Ectodermal cell (in vitro differentiated cells): ENCODE data around the gene EXOSC2.

ENCODE experiments used
- H3K27ac ChIP-seq: 2 replicates; pipeline ENCODE4 v1.7.0; 2013; ENCODE audit warnings: mild to moderate bottlenecking, low read depth, low read length; ENCODE audit not compliant: insufficient read depth, poor library complexity, severe bottlenecking
- H3K27me3 ChIP-seq: 2 replicates; pipeline ENCODE4 v1.7.0; 2013; ENCODE audit warnings: mild to moderate bottlenecking, low read length; ENCODE audit not compliant: insufficient read depth, control insufficient read depth, poor library complexity, severe bottlenecking
- H3K36me3 ChIP-seq: one replicate; pipeline ENCODE4 v1.7.0; 2013; ENCODE audit warnings: low read length; ENCODE audit not compliant: control insufficient read depth, insufficient read depth
- H3K4me1 ChIP-seq: one replicate; pipeline ENCODE4 v1.7.0; 2013; ENCODE audit warnings: low read length; ENCODE audit not compliant: control insufficient read depth, insufficient read depth
- H3K4me3 ChIP-seq: 2 replicates; pipeline ENCODE4 v1.7.0; 2013; ENCODE audit warnings: low read depth, low read length, control low read depth; ENCODE audit not compliant: insufficient read depth
- H3K9me3 ChIP-seq: 2 replicates; pipeline ENCODE4 v1.7.0; 2013; ENCODE audit warnings: mild to moderate bottlenecking, low read length, moderate library complexity; ENCODE audit not compliant: control insufficient read depth
- WGBS, 2 experiments: methylation state at CpG; one replicate each; pipeline ENCODE4 v1.1.7; 2013; ENCODE audit warnings: missing lambda C conversion rate in 2 of 2; 5-methylcytosine and 5-hydroxymethylcytosine counted together

The EXOSC2 gene

GRCh38 chr9:130696139-130696650 lies 2.6 kb downstream of the EXOSC2 start:
- H3K4me1 ChIP-seq = peaks cover 23% of the 10 kb centered on the region
- no peak overlapping the region for H3K4me3 ChIP-seq
- H3K9me3 ChIP-seq = no peaks in the 10 kb centered on the region
- 95 to 96% methylated on average over 4 of the region's 4 CpGs for WGBS, 2 experiments
- peaks cover 27% of the 10 kb centered on the region for H3K36me3 ChIP-seq
- no peaks in the 10 kb centered on the region for H3K27me3 ChIP-seq
- no peak overlapping the region for H3K27ac ChIP-seq

- Histone ChIP-seq H3K4me3 (no peak overlapping the region), H3K36me3 (peaks cover 29% of the 10 kb centered on the region), H3K9me3 (no peaks in the 10 kb centered on the region), H3K4me1 (peaks cover 23% of the 10 kb centered on the region), H3K27ac (no peak overlapping the region), H3K27me3 (no peaks in the 10 kb centered on the region)
- WGBS, 2 experiments = 96 to 97% methylated on average over 8 of the region's 8 CpGs
Measured at GRCh38 chr9:130696996-130697395, 3.4 kb downstream of the EXOSC2 start.

GRCh38 chr9:130698514-130698913 lies 4.9 kb downstream of the EXOSC2 start:
- Histone ChIP-seq H3K36me3 (peaks cover 43% of the 10 kb centered on the region), H3K27ac (no peak overlapping the region), H3K4me3 (no peak overlapping the region), H3K4me1 (peaks cover 17% of the 10 kb centered on the region), H3K9me3 (no peaks in the 10 kb centered on the region), H3K27me3 (no peaks in the 10 kb centered on the region)
- WGBS, 2 experiments = 93 to 96% methylated on average over 3 of the region's 3 CpGs

- 92 to 96% methylated on average over 2 of the region's 2 CpGs for WGBS, 2 experiments
Measured at GRCh38 chr9:130699047-130699446, 5.5 kb downstream of the EXOSC2 start.

GRCh38 chr9:130701059-130702022 lies 7.8 kb downstream of the EXOSC2 start:
- H3K9me3 ChIP-seq = no peaks in the 10 kb centered on the region
- H3K27me3 ChIP-seq = no peaks in the 10 kb centered on the region
- H3K4me3 ChIP-seq = no peak overlapping the region
- peaks cover 52% of the 10 kb centered on the region for H3K36me3 ChIP-seq
- no peak overlapping the region for H3K27ac ChIP-seq
- WGBS, 2 experiments = 72 to 74% methylated on average over 12 to 13 of the region's 13 CpGs
- H3K4me1 ChIP-seq = peaks cover under 1% of the 10 kb centered on the region

More at GRCh38 chr9:130699047-130699446, 5.5 kb downstream of the EXOSC2 start:
- Histone ChIP-seq H3K27ac (no peak overlapping the region), H3K27me3 (no peaks in the 10 kb centered on the region), H3K9me3 (no peaks in the 10 kb centered on the region), H3K4me3 (no peak overlapping the region), H3K36me3 (peaks cover 48% of the 10 kb centered on the region), H3K4me1 (peaks cover 17% of the 10 kb centered on the region)

- peaks cover 35% of the 10 kb centered on the region for H3K36me3 ChIP-seq
- no peaks in the 10 kb centered on the region for H3K4me1 ChIP-seq
- WGBS, 2 experiments = 95 to 97% methylated on average over 7 of the region's 7 CpGs
- no peak overlapping the region for H3K27ac ChIP-seq
- no peak overlapping the region for H3K4me3 ChIP-seq
- H3K27me3 ChIP-seq = no peaks in the 10 kb centered on the region
- no peaks in the 10 kb centered on the region for H3K9me3 ChIP-seq
Measured at GRCh38 chr9:130703501-130703900, 9.9 kb downstream of the EXOSC2 start.

- 68 to 76% methylated on average over 9 of the region's 9 CpGs for whole genome bisulfite sequencing, 2 experiments
- no peaks in the 10 kb centered on the region for H3K27me3 ChIP-seq
- no peaks in the 10 kb centered on the region for H3K9me3 ChIP-seq
- no peak overlapping the region for H3K27ac ChIP-seq
- H3K36me3 ChIP-seq = peaks cover 25% of the 10 kb centered on the region
- no peaks in the 10 kb centered on the region for H3K4me1 ChIP-seq
- no peak overlapping the region for H3K4me3 ChIP-seq
Measured at GRCh38 chr9:130707225-130707976, 13.8 kb downstream of the EXOSC2 start.

- Histone ChIP-seq H3K27me3 (no peaks in the 10 kb centered on the region), H3K27ac (no peak overlapping the region), H3K4me1 (peaks cover 5% of the 10 kb centered on the region), H3K36me3 (no peaks in the 10 kb centered on the region), H3K4me3 (no peak overlapping the region), H3K9me3 (no peaks in the 10 kb centered on the region)
- 96 to 97% methylated on average over 8 of the region's 8 CpGs for WGBS, 2 experiments
Measured at GRCh38 chr9:130710822-130711352, 17.3 kb downstream of the EXOSC2 start.

- Histone ChIP-seq H3K9me3 (no peaks in the 10 kb centered on the region), H3K27ac (no peak overlapping the region), H3K36me3 (no peaks in the 10 kb centered on the region), H3K4me1 (peaks cover 8% of the 10 kb centered on the region), H3K27me3 (no peaks in the 10 kb centered on the region), H3K4me3 (no peak overlapping the region)
- 93 to 95% methylated on average over 8 of the region's 8 CpGs for WGBS, 2 experiments
Measured at GRCh38 chr9:130711469-130711868, 17.9 kb downstream of the EXOSC2 start.
